ENCODE measurements around the gene CNGA2. TPM values are rescaled to one million over a fixed set of nuclear protein-coding genes. Genes with fewer than 3 reads are reported as not detected.

Gene CNGA2
- total RNA-seq, 6 donors from 2014 or later, result not detected

- no peak overlapping the region for H3K27ac ChIP-seq
- H3K4me1 ChIP-seq, result no peaks in the 10 kb centered on the region
- H3K36me3 ChIP-seq, result no peaks in the 10 kb centered on the region
- no peaks in the 10 kb centered on the region for H3K27me3 ChIP-seq
- ATAC-seq (ENCODE audit: low FRiP score in 2 of 2), result no peak
- no peak for TF ChIP-seq EP300 (IDR thresholded peaks at IDR 0.05)
- no peak for TF ChIP-seq POLR2AphosphoS5 (IDR thresholded peaks at IDR 0.05)
- no peak for TF ChIP-seq CTCF (IDR thresholded peaks at IDR 0.05)
- TF ChIP-seq POLR2A (IDR thresholded peaks at IDR 0.05), result no peak
- no peak for DNase-seq
- no peak overlapping the region for H3K4me3 ChIP-seq
- H3K9me3 ChIP-seq, result no peaks in the 10 kb centered on the region
- 42 to 64% methylated on average over 3 of the region's 3 CpGs for WGBS, 2 donors
Observed at GRCh38 chrX:151790481-151791160, 56.1 kb downstream of the CNGA2 start.

GRCh38 chrX:151791961-151792360, 57.4 kb downstream of the CNGA2 start:
- Histone ChIP-seq H3K36me3 (no peaks in the 10 kb centered on the region), H3K4me1 (no peaks in the 10 kb centered on the region), H3K4me3 (no peak overlapping the region), H3K9me3 (no peaks in the 10 kb centered on the region), H3K27me3 (no peaks in the 10 kb centered on the region), H3K27ac (no peak overlapping the region)
- WGBS, 2 donors, result 46 to 84% methylated on average over 3 of the region's 3 CpGs
- no peak for DNase-seq
- ATAC-seq (ENCODE audit: low FRiP score in 2 of 2), result no peak
- TF ChIP-seq EP300 (IDR thresholded peaks at IDR 0.05), result no peak
- TF ChIP-seq POLR2AphosphoS5 (IDR thresholded peaks at IDR 0.05), result no peak
- no peak for TF ChIP-seq POLR2A (IDR thresholded peaks at IDR 0.05)
- no peak for TF ChIP-seq CTCF (IDR thresholded peaks at IDR 0.05)

GRCh38 chrX:151792505-151792904, 58.0 kb downstream of the CNGA2 start:
- Histone ChIP-seq H3K9me3 (no peaks in the 10 kb centered on the region), H3K36me3 (no peaks in the 10 kb centered on the region), H3K4me3 (no peak overlapping the region), H3K27ac (no peak overlapping the region), H3K4me1 (no peaks in the 10 kb centered on the region), H3K27me3 (no peaks in the 10 kb centered on the region)
- TF ChIP-seq POLR2AphosphoS5 (IDR thresholded peaks at IDR 0.05) (no peak), EP300 (IDR thresholded peaks at IDR 0.05) (no peak), CTCF (IDR thresholded peaks at IDR 0.05) (no peak), POLR2A (IDR thresholded peaks at IDR 0.05) (no peak)
- 84 to 99% methylated on average over 5 of the region's 5 CpGs for WGBS, 2 donors
- ATAC-seq (ENCODE audit: low FRiP score in 2 of 2), result no peak
- DNase-seq, result no peak

- 44 to 49% methylated on average over 3 of the region's 3 CpGs for WGBS, 2 donors
- Histone ChIP-seq H3K4me3 (no peak overlapping the region), H3K27ac (no peak overlapping the region), H3K36me3 (no peaks in the 10 kb centered on the region), H3K4me1 (no peaks in the 10 kb centered on the region), H3K9me3 (no peaks in the 10 kb centered on the region), H3K27me3 (no peaks in the 10 kb centered on the region)
- no peak for ATAC-seq (ENCODE audit: low FRiP score in 2 of 2)
- TF ChIP-seq CTCF (IDR thresholded peaks at IDR 0.05), result no peak
- no peak for TF ChIP-seq EP300 (IDR thresholded peaks at IDR 0.05)
- no peak for DNase-seq
Observed at GRCh38 chrX:151793886-151794285, 59.3 kb downstream of the CNGA2 start.

Other genes with a start within 250 kb of the CNGA2 start
- not detected for gene PASD1, start 171.1 kb upstream of the CNGA2 start, total RNA-seq
- 1 to 10 TPM in 1 of 6 donors, under 1 TPM in 3, not detected in 2; 0.20 to 4.1 (median 0.21) TPM for gene PRRG3, start 39.3 kb upstream of the CNGA2 start, total RNA-seq
- under 1 TPM in 1 of 6 donors, not detected in 5; 0.88 TPM for gene FATE1, start 18.7 kb upstream of the CNGA2 start, total RNA-seq
- not detected for gene MAGEA4, start 178.1 kb downstream of the CNGA2 start, total RNA-seq
- 100 to 1,000 TPM in 1 of 6 donors, 10 to 100 TPM in 5; 21.7 to 139 (median 41.8) TPM for gene GABRE, start 239.9 kb downstream of the CNGA2 start, total RNA-seq

Data from upper lobe of left lung (tissue), 6 donors.